ENCODE results near the gene ICA1L.
A peak's percentile ranks its signal among the peaks of the same experiment; 100 is the strongest.

ICA1L gene

DNA sequence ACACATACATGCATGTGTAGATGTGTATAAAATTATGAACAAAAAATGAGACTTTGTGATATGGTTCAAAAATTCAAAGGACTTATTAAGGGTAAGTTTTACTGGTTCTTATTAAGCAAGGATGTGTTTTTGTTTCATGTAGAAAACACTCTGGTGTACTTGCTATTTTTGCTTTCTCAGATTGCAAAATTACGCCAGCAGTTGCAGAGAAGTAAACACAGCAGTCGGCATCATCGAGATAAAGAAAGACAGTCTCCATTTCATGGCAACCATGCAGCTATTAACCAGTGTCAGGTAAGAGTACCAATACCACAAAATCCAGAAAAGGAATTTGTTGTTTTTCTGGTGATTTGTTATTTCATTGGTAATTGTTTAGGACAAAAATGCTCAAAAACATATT lies 145.5 kb downstream of the ICA1L start:
- no peak overlapping the region for H3K4me3 ChIP-seq (ENCODE audit: low read depth, low read length)
- DNase-seq (ENCODE audit: low read depth) = peak; percentile 6
- TF ChIP-seq, protein P1, sequence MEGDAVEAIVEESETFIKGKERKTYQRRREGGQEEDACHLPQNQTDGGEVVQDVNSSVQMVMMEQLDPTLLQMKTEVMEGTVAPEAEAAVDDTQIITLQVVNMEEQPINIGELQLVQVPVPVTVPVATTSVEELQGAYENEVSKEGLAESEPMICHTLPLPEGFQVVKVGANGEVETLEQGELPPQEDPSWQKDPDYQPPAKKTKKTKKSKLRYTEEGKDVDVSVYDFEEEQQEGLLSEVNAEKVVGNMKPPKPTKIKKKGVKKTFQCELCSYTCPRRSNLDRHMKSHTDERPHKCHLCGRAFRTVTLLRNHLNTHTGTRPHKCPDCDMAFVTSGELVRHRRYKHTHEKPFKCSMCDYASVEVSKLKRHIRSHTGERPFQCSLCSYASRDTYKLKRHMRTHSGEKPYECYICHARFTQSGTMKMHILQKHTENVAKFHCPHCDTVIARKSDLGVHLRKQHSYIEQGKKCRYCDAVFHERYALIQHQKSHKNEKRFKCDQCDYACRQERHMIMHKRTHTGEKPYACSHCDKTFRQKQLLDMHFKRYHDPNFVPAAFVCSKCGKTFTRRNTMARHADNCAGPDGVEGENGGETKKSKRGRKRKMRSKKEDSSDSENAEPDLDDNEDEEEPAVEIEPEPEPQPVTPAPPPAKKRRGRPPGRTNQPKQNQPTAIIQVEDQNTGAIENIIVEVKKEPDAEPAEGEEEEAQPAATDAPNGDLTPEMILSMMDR (conservative IDR thresholded peaks at IDR 0.05; ENCODE audit: low read depth, low read length) = no peak

- TF ChIP-seq, protein P1 (conservative IDR thresholded peaks at IDR 0.05; ENCODE audit: low read depth, low read length) = no peak
- peak; percentile 5 for DNase-seq (ENCODE audit: low read depth)
These were observed 147.8 kb downstream of the ICA1L start for GRCh38 chr2:202723746-202724145.

More at GRCh38 chr2:202723746-202724145, 147.8 kb downstream of the ICA1L start:
- H3K4me3 ChIP-seq (ENCODE audit: low read depth, low read length) = no peak overlapping the region
